Sigmoid colon (tissue), 4 donors: ENCODE measurements around the gene UBE2M.
"Not testable (repeated sequence)": the region's sequence is repeated elsewhere in the genome, so short reads cannot be mapped to it uniquely, and the experiment has no call there.

Experiments
- EP300 ChIP-seq, 4 donors: sonication (generic); formaldehyde crosslinking; IDR thresholded peaks; one replicate each; pipeline ENCODE4 v1.6.1; 2017; ENCODE audit warnings: antibody characterized with exemption in 4 of 4
- POLR2A ChIP-seq, 2 donors: fragments of 450-650 bp; IDR thresholded peaks; one replicate each; pipeline ENCODE4 v1.6.1; 2016; ENCODE audit warnings: antibody characterized with exemption in 2 of 2, mild to moderate bottlenecking in 2 of 2, moderate library complexity in 2 of 2
- POLR2AphosphoS5 ChIP-seq, 4 donors: sonication (generic); formaldehyde crosslinking; IDR thresholded peaks; one replicate each; pipeline ENCODE4 v1.6.1; 2017; ENCODE audit warnings: antibody characterized with exemption in 4 of 4
- TF ChIP-seq, protein P1 (sequence below), 4 experiments: fragments of 450-650 bp in 3 of 4; fragments of 200-600 bp in 1 of 4; IDR thresholded peaks; one replicate each; pipeline ENCODE4 v1.5.1; 2016 to 2019; ENCODE audit warnings: antibody characterized with exemption in 4 of 4, mild to moderate bottlenecking in 3 of 4, moderate library complexity in 2 of 4

DNA sequence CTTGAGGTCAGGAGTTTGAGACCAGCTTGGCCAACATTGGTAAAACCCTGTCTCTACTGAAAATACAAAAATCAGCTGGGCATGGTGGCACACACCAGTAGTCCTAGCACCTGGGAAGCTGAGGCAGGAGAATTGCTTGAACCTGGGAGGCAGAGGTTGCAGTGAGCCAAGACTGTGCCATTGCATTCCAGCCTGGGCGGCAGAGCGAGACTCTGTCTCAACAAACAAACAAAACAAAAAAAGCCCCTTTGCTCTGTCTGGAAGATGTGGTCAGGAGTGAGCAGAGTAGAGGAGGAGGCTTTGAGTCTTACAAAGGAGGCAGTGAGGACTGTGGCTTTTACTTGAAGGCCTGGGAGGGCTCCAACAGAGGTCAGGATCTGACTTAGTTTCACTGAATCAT lies 19.2 kb upstream of the UBE2M start:
- TF ChIP-seq, protein P1, sequence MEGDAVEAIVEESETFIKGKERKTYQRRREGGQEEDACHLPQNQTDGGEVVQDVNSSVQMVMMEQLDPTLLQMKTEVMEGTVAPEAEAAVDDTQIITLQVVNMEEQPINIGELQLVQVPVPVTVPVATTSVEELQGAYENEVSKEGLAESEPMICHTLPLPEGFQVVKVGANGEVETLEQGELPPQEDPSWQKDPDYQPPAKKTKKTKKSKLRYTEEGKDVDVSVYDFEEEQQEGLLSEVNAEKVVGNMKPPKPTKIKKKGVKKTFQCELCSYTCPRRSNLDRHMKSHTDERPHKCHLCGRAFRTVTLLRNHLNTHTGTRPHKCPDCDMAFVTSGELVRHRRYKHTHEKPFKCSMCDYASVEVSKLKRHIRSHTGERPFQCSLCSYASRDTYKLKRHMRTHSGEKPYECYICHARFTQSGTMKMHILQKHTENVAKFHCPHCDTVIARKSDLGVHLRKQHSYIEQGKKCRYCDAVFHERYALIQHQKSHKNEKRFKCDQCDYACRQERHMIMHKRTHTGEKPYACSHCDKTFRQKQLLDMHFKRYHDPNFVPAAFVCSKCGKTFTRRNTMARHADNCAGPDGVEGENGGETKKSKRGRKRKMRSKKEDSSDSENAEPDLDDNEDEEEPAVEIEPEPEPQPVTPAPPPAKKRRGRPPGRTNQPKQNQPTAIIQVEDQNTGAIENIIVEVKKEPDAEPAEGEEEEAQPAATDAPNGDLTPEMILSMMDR (IDR thresholded peaks at IDR 0.05), result not testable (repeated sequence)
- TF ChIP-seq POLR2AphosphoS5, POLR2A, EP300 (IDR thresholded peaks at IDR 0.05): not testable (repeated sequence)
